GF-D8 (cell line): Measurements from ENCODE around the gene PPIP5K1.
"Not testable (repeated sequence)": the region's sequence is repeated elsewhere in the genome, so short reads cannot be mapped to it uniquely, and the experiment has no call there.

Source experiments
- DNase-seq: peaks from one replicate; lab custom pipeline; 2025; lab: John Stamatoyannopoulos, UW

PPIP5K1 gene

GRCh38 chr15:43545426-43545825 lies 44.6 kb downstream of the PPIP5K1 start:
- no peak for DNase-seq

DNA sequence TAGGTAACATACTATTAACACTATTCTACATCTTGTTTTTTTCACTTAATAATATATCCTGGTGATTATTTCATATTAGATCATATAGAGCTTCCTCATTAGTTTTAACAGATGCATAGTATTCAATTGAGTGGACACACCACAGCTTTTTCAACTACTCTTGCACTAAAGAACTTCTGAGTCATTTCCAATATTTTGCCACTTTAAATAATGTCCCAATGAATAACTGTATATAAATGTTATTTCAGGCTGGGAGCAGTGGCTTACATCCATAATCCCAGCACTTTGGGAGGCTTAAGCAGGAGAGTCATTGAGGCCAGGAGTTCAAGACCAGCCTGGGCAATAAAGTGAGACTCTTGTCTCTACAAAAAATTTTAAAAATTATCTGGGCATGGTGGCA lies 45.7 kb downstream of the PPIP5K1 start:
- no peak for DNase-seq

GRCh38 chr15:43541785-43542184 lies 48.2 kb downstream of the PPIP5K1 start:
- DNase-seq = no peak

DNA sequence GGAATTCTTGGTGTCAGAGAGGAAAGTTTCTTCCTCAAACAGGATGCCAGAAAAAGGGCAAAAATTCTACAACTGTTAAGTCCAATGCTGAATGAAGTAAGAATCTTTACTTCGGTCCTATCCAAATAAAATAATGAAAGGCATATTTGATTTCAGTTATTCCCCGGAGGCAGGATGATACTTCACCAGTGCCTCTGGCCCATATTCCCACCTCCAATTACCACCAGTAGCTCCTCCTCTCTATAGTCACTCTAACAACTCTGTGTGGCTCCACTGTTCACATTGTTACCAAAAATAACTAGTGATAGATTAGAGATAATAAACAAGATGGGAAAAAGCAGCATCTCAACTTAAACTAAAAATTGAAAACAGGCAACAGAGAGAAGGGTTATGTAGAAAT lies 51.9 kb downstream of the PPIP5K1 start:
- no peak for DNase-seq

DNA sequence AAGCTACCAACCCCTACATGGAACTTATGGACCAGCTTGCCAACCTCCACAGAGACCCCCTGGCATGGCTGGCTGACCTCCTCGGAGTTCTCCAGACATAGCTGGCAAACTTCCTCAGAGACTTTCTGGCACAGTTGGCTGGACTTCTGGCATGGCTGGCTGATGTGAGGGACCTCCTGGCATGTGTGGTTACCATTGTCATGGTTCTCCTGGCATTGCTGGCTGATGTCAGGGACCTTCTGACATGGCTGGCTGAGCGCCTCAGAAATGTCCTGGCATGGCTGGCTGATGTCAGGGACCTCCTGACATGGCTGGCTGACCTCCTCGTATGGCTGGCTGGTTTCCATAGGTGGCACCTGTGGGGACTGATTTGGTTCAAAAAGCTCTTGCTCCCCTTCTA lies 55.1 kb downstream of the PPIP5K1 start:
- DNase-seq = no peak

DNA sequence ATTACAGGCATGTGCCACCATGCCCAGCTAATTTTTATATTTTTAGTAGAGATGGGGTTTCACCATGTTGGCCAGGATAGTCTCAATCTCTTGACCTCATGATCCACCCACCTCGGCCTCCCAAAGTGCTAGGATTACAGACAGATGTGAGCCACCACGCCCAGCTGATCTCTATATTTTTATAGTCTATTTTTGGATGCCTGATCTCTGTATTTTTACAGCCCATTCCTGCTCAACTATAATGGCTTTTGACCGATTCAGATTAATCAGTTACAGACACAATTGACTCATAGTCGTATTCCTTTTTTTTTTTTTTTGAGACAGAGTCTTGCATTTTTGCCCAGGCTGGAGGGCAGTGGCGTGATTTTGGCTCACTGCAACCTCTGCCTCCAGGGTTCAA lies 57.2 kb downstream of the PPIP5K1 start:
- DNase-seq = not testable (repeated sequence)

GRCh38 chr15:43531018-43531670 lies 58.9 kb downstream of the PPIP5K1 start:
- DNase-seq = no peak

- no peak for DNase-seq
These were observed 60.2 kb downstream of the PPIP5K1 start for GRCh38 chr15:43529587-43530345.

- no peak for DNase-seq
These were observed 60.9 kb downstream of the PPIP5K1 start for GRCh38 chr15:43529141-43529540.

DNA sequence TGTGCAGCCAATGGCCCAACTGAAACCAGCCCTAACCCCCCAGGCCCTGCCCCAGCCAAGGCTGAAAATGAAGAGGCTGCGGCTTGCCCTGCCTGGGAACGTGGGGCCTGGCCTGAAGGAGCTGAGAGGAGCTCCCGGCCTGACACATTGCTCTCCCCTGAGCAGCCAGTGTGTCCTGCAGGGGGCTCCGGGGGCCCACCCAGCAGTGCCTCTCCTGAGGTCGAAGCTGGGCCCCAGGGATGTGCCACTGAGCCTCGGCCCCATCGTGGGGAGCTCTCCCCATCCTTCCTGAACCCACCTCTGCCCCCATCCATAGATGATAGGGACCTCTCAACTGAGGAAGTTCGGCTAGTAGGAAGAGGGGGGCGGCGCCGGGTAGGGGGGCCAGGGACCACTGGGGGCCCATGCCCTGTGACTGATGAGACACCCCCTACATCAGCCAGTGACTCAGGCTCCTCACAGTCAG lies 61.4 kb downstream of the PPIP5K1 start:
- DNase-seq = no peak

DNA sequence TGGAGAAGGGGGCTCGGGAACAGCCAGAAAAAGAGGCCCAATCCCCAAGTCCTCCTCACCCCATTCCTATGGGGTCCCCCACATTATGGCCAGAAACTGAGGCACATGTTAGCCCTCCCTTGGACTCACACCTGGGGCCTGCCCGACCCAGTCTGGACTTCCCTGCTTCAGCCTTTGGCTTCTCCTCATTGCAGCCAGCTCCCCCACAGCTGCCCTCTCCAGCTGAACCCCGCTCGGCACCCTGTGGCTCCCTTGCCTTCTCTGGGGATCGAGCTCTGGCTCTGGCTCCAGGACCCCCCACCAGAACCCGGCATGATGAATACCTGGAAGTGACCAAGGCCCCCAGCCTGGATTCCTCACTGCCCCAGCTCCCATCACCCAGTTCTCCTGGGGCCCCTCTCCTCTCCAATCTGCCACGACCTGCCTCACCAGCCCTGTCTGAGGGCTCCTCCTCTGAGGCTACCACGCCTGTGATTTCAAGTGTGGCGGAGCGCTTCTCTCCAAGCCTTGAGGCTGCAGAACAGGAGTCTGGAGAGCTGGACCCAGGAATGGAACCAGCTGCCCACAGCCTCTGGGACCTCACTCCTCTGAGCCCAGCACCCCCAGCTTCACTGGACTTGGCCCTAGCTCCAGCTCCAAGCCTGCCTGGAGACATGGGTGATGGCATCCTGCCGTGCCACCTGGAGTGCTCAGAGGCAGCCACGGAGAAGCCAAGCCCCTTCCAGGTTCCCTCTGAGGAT lies 62.0 kb downstream of the PPIP5K1 start:
- no peak for DNase-seq

DNA sequence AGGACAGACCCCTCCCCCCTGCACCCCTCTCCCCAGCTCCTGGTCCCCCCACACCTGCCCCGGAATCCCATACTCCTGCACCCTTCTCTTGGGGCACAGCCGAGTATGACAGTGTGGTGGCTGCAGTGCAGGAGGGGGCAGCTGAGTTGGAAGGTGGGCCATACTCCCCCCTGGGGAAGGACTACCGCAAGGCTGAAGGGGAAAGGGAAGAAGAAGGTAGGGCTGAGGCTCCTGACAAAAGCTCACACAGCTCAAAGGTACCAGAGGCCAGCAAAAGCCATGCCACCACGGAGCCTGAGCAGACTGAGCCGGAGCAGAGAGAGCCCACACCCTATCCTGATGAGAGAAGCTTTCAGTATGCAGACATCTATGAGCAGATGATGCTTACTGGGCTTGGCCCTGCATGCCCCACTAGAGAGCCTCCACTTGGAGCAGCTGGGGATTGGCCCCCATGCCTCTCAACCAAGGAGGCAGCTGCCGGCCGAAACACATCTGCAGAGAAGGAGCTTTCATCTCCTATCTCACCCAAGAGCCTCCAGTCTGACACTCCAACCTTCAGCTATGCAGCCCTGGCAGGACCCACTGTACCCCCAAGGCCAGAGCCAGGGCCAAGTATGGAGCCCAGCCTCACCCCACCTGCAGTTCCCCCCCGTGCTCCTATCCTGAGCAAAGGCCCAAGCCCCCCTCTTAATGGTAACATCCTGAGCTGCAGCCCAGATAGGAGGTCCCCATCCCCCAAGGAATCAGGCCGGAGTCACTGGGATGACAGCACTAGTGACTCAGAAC lies 62.8 kb downstream of the PPIP5K1 start:
- DNase-seq = no peak

GRCh38 chr15:43526261-43526930 lies 63.6 kb downstream of the PPIP5K1 start:
- DNase-seq = no peak

DNA sequence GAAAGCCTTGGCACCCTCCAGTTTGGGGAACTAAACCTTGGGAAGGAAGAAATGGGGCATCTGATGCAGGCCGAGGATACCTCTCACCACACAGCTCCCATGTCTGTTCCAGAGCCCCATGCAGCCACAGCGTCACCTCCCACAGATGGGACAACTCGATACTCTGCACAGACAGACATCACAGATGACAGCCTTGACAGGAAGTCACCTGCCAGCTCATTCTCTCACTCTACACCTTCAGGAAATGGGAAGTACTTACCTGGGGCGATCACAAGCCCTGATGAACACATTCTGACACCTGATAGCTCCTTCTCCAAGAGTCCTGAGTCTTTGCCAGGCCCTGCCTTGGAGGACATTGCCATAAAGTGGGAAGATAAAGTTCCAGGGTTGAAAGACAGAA lies 64.9 kb downstream of the PPIP5K1 start:
- no peak for DNase-seq

DNA sequence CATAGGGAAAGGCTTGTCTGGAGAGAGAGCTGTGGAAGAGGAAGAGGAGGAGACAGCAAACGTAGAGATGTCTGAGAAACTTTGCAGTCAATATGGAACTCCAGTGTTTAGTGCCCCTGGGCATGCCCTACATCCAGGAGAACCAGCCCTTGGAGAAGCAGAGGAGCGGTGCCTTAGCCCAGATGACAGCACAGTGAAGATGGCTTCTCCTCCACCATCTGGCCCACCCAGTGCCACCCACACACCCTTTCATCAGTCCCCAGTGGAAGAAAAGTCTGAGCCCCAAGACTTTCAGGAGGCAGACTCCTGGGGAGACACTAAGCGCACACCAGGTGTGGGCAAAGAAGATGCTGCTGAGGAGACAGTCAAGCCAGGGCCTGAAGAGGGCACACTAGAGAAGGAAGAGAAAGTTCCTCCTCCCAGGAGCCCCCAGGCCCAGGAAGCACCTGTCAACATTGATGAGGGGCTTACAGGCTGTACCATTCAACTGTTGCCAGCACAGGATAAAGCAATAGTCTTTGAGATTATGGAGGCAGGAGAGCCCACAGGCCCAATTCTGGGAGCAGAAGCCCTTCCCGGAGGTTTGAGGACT lies 65.7 kb downstream of the PPIP5K1 start:
- DNase-seq = no peak

DNA sequence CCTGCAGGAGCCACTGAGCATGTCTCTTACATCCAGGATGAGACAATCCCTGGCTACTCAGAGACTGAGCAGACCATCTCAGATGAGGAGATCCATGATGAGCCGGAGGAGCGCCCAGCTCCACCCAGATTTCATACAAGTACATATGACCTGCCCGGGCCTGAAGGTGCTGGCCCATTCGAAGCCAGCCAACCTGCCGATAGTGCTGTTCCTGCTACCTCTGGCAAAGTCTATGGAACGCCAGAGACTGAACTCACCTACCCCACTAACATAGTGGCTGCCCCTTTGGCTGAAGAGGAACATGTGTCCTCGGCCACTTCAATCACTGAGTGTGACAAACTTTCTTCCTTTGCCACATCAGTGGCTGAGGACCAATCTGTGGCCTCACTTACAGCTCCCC lies 66.4 kb downstream of the PPIP5K1 start:
- DNase-seq = no peak

GRCh38 chr15:43522247-43522646 lies 67.8 kb downstream of the PPIP5K1 start:
- no peak for DNase-seq

DNA sequence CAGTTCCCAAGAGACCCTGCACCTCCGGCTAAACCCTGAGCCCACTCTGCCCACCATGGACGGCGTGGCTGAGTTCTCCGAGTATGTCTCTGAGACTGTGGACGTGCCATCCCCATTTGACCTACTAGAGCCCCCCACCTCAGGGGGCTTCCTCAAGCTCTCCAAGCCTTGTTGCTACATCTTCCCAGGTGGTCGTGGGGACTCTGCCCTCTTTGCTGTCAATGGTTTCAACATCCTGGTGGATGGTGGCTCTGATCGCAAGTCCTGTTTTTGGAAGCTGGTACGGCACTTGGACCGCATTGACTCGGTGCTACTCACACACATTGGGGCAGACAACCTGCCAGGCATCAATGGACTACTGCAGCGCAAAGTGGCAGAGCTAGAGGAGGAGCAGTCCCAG lies 68.6 kb downstream of the PPIP5K1 start:
- no peak for DNase-seq

DNA sequence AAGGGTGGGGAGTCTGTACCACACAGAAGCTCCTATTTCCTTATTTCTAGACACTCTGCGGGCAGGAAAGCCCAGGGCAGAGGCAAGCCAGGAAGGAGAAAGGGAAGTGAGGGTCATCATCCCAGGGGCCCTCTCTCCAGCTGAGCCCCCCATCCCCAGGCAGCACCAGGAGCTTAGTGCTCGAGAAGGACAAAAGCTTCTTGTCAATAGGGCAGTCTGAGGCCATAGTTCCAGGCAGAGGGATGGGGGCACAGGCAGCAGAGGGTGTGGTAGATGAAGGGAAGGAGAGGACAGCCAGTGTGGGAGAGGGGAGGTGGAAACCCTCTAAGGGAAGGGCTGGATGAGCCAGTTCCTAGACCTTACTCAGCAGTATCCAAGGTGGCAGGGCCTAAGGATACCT lies 69.9 kb downstream of the PPIP5K1 start:
- no peak for DNase-seq

GRCh38 chr15:43519196-43519595 lies 70.8 kb downstream of the PPIP5K1 start:
- no peak for DNase-seq

DNA sequence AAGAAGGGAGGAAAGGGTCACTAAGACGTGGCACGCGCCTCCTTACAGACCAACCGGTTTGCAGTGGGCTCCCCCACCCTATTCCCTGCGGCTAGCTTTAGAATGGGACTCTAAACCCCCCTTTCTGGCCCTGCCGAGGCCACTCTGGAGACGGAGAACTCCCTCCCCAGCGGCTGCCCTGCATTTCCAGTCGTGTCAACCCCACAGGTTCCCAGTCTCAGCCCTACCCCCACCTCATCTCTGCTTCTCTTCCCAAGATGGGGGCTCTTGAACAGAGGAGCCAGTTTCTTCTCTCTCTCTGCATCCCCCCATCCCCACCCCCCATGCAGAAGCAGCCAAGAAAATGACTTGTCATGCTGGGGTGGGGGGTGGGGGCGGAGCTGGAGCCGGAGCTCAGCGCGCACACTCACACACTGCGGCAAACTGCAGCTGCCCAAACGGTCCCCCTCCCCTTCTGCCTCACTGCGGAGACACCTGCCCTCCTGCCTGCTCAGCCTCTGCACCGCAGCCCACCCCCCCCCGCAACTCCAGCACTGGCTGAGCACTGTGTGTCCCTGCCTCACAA lies 71.7 kb downstream of the PPIP5K1 start:
- no peak for DNase-seq
